GM12878 (cell line): ENCODE results near the gene USH1G. TPM values are rescaled to one million over a fixed set of nuclear protein-coding genes. Genes with fewer than 3 reads are reported as not detected.

Experiments
- ATAC-seq: fragments of 200-7000 bp; cut with Tn5 transposase; 3 replicates; pipeline ENCODE4 v1.9.1; 2020; ENCODE audit warnings: mild to moderate bottlenecking, moderate library complexity
- BruUV-seq: library from RNA; stranded (reverse); fragments of 400-500 nt; replicated peaks from 2 replicates; lab custom pipeline; 2021; lab: Mats Ljungman, UMichigan
- CTCF ChIA-PET: fragments of 300-600 bp; sonication (Branson Sonifier 250); formaldehyde crosslinking; extraction: SDS; loops from one replicate; lab custom pipeline; 2021; ENCODE audit warnings: inconsistent platforms; lab: Yijun Ruan, JAX
- POLR2A ChIA-PET: fragments of 350-600 bp; formaldehyde crosslinking; extraction: SDS; loops from one replicate; lab custom pipeline; 2021; ENCODE audit warnings: inconsistent platforms; lab: Charles Lee
- RAD21 ChIA-PET: fragments of 300-600 bp; sonication (Branson Sonifier 250); formaldehyde crosslinking; loops from one replicate; lab custom pipeline; 2023; ENCODE audit warnings: antibody characterized with exemption; ENCODE audit not compliant: unreplicated experiment; lab: Charles Lee
- SMC1A ChIA-PET: fragments of 300-600 bp; sonication (Branson Sonifier 250); formaldehyde crosslinking; loops from one replicate; lab custom pipeline; 2023; ENCODE audit not compliant: unreplicated experiment, uncharacterized antibody; lab: Charles Lee
- DNase-seq: peaks from one replicate; pipeline ENCODE4 v3.0.0-alpha.2; 2011; ENCODE audit warnings: low read depth, low spot score
- FAIRE-seq: peaks from 3 replicates; lab custom pipeline; 2011; peaks lifted over from hg19 to GRCh38; lab: Jason Lieb, UNC
- H2AFZ ChIP-seq: 2 replicates; pipeline ENCODE4 v1.6.0; 2011; ENCODE audit warnings: low read depth, low read length, control low read depth; ENCODE audit not compliant: control insufficient read depth
- H3K27ac ChIP-seq: 2 replicates; pipeline ENCODE4 v1.5.1; 2011; ENCODE audit warnings: control low read depth; ENCODE audit not compliant: control insufficient read depth, insufficient read depth
- H3K27me3 ChIP-seq, 2 experiments: replicated peaks in 1 of 2; 2 replicates each; pipeline versions ENCODE4 v1.6.0 to v1.6.1; 2011; ENCODE audit warnings: low read length in 1 of 2; ENCODE audit not compliant: control insufficient read depth in 2 of 2, insufficient read depth in 2 of 2
- H3K36me3 ChIP-seq, 2 experiments: 2 replicates each; pipeline ENCODE4 v1.5.1; 2011; ENCODE audit warnings: low read length in 1 of 2; ENCODE audit not compliant: control insufficient read depth in 2 of 2, insufficient read depth in 2 of 2
- H3K4me1 ChIP-seq: 2 replicates; pipeline ENCODE4 v1.6.1; 2011; ENCODE audit warnings: mild to moderate bottlenecking, low read length, moderate library complexity, mixed read lengths; ENCODE audit not compliant: control insufficient read depth, insufficient read depth
- H3K4me2 ChIP-seq: 2 replicates; pipeline ENCODE4 v1.6.0; 2011; ENCODE audit warnings: control low read depth; ENCODE audit not compliant: control insufficient read depth, insufficient read depth
- H3K4me3 ChIP-seq: fragments of 200-600 bp; sonication (generic); 2 replicates; pipeline ENCODE4 v1.5.1; 2016
- H3K79me2 ChIP-seq: 2 replicates; pipeline ENCODE4 v1.6.0; 2011; ENCODE audit warnings: low read length; ENCODE audit not compliant: control insufficient read depth, insufficient read depth
- H3K9ac ChIP-seq: 2 replicates; pipeline ENCODE4 v1.8.0; 2011; ENCODE audit warnings: low read length, control low read depth, mixed read lengths; ENCODE audit not compliant: control insufficient read depth, insufficient read depth
- H3K9me3 ChIP-seq: replicated peaks from 3 replicates; pipeline ENCODE4 v1.5.1; 2011; ENCODE audit warnings: mild to moderate bottlenecking, low read length; ENCODE audit not compliant: control insufficient read depth, insufficient read depth
- H4K20me1 ChIP-seq: 2 replicates; pipeline ENCODE4 v1.6.0; 2011; ENCODE audit not compliant: control insufficient read depth, insufficient read depth
- HDAC6 ChIP-seq: fragments of 200-600 bp; sonication (generic); IDR thresholded peaks from one replicate; pipeline ENCODE4 v1.8.0; 2017; ENCODE audit warnings: antibody characterized with exemption; ENCODE audit not compliant: unreplicated experiment
- KDM1A ChIP-seq: fragments of 200-600 bp; sonication (generic); IDR thresholded peaks from 2 replicates; pipeline ENCODE4 v1.6.1; 2016; ENCODE audit warnings: borderline replicate concordance
- NFXL1 ChIP-seq: fragments of 450-650 bp; IDR thresholded peaks from 2 replicates; pipeline ENCODE4 v1.6.1; 2017; ENCODE audit warnings: antibody characterized with exemption, mild to moderate bottlenecking, borderline replicate concordance
- WGBS: methylation state at CpG from one replicate; pipeline ENCODE4 v1.1.6; 2016; ENCODE audit warnings: low lambda C conversion rate; ENCODE audit not compliant: insufficient replicate concordance, insufficient coverage; ENCODE audit errors: missing lambda C conversion rate; 5-methylcytosine and 5-hydroxymethylcytosine counted together
- in situ Hi-C: fragments of 300-500 bp; cut with MboI; formaldehyde crosslinking; loops from 9 replicates; pipeline ENCODE4 v1.14.3; 2018; ENCODE audit warnings: mixed read lengths
- intact Hi-C: fragments of 100-400 bp; cut with micrococcal nuclease; formaldehyde crosslinking; loops from one replicate; pipeline ENCODE4 v1.14.2; 2022; ENCODE audit not compliant: unreplicated experiment
- polyA plus RNA-seq, 11 experiments: library from polyadenylated mRNA; depleted of rRNA in 4 of 11; unstranded in 6 of 11; stranded (reverse) in 5 of 11; fragments of >200 nt; fragmentation: Nextera tagmentation in 4 of 11; fragmentation: Illumina TruSeq in 1 of 11; extraction: Ambion mirVana in 4 of 11; extraction: Trizol in 1 of 11; gene quantifications; 1 replicate in 1 of 11; 2 replicates in 10 of 11; pipeline versions ENCODE4 v1.2.1 to v1.2.3, GENCODE V29; 2011 to 2016; ENCODE audit warnings: inconsistent platforms in 2 of 11, missing spikeins in 2 of 11, low read depth in 1 of 11
- total RNA-seq, 4 experiments: library from RNA; depleted of rRNA in 3 of 4; stranded (reverse); fragments of >200 nt in 3 of 4; fragmentation: Illumina TruSeq in 1 of 4; extraction: Trizol in 1 of 4; gene quantifications; 2 replicates each; pipeline versions ENCODE4 v1.2.1 to v1.2.3, GENCODE V29; 2013 to 2021
- TF ChIP-seq, protein P1 (sequence below): IDR thresholded peaks from 2 replicates; pipeline ENCODE4 v1.6.1; 2012; ENCODE audit warnings: mild to moderate bottlenecking, low read depth, low read length

The USH1G gene
- total and polyA plus RNA-seq, 10 of the 15 experiments (the other 5 are each of a cell fraction or from before 2014, with no cell fraction given) = 0.05 to 0.62 (median 0.09) TPM; not detected in 7

GRCh38 chr17:74951680-74952421 lies 28.8 kb upstream of the USH1G start:
- no peak for FAIRE-seq
- Histone ChIP-seq H3K9ac (no peak overlapping the region), H3K9me3 (no peaks in the 10 kb centered on the region; the same call in 2 of the 3 replicates), H3K36me3 (no peaks in the 10 kb centered on the region), H3K4me2 (no peak overlapping the region), H3K4me3 (no peak overlapping the region), H2AFZ (no peak overlapping the region), H3K79me2 (no peaks in the 10 kb centered on the region), H3K27me3 (no peaks in the 10 kb centered on the region), H3K4me1 (no peaks in the 10 kb centered on the region), H3K27ac (no peak overlapping the region), H4K20me1 (no peaks in the 10 kb centered on the region)
- 70% methylated on average over 22 of the region's 32 CpGs for WGBS
- intact Hi-C loops = no loop called here
- CTCF ChIA-PET = interaction anchor here (3.5 to 13.8 kb wide), 2 partner anchors 10 to 28 kb away, joined by 19 to 274 read pairs; partner anchors contain the start of genes OTOP2 and USH1G
- in situ Hi-C loops = no loop called here
- no peak for ATAC-seq
- no TSS peak for BruUV-seq
- DNase-seq = no peak
- SMC1A ChIA-PET = interaction anchor here (0.6 to 1.0 kb wide), 2 partner anchors 149 to 175 kb away, joined by 3 read pairs; partner anchors contain the start of gene NAT9
- TF ChIP-seq HDAC6 = no peak
- TF ChIP-seq NFXL1 = no peak
- TF ChIP-seq, protein P1, sequence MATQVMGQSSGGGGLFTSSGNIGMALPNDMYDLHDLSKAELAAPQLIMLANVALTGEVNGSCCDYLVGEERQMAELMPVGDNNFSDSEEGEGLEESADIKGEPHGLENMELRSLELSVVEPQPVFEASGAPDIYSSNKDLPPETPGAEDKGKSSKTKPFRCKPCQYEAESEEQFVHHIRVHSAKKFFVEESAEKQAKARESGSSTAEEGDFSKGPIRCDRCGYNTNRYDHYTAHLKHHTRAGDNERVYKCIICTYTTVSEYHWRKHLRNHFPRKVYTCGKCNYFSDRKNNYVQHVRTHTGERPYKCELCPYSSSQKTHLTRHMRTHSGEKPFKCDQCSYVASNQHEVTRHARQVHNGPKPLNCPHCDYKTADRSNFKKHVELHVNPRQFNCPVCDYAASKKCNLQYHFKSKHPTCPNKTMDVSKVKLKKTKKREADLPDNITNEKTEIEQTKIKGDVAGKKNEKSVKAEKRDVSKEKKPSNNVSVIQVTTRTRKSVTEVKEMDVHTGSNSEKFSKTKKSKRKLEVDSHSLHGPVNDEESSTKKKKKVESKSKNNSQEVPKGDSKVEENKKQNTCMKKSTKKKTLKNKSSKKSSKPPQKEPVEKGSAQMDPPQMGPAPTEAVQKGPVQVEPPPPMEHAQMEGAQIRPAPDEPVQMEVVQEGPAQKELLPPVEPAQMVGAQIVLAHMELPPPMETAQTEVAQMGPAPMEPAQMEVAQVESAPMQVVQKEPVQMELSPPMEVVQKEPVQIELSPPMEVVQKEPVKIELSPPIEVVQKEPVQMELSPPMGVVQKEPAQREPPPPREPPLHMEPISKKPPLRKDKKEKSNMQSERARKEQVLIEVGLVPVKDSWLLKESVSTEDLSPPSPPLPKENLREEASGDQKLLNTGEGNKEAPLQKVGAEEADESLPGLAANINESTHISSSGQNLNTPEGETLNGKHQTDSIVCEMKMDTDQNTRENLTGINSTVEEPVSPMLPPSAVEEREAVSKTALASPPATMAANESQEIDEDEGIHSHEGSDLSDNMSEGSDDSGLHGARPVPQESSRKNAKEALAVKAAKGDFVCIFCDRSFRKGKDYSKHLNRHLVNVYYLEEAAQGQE = no peak
- TF ChIP-seq KDM1A = no peak
- RAD21 ChIA-PET = interaction anchor here (1.3 kb wide), 1 partner anchor 9 kb away, joined by 4 read pairs; no protein-coding TSS in a partner anchor
- POLR2A ChIA-PET = no interaction called here
